Natural killer cell (primary cell): ENCODE results near the gene CCDC63. TPM values are rescaled to one million over a fixed set of nuclear protein-coding genes. Genes with fewer than 3 reads are reported as not detected.

Experiments
- ATAC-seq, 3 donors: fragments of 150-1000 bp in 2 of 3; fragments of 200-7000 bp in 1 of 3; cut with Tn5 transposase; 1 replicate in 1 of 3; 2 replicates in 2 of 3; pipeline ENCODE4 v1.10.0; 2021; ENCODE audit warnings: mild to moderate bottlenecking in 2 of 3, moderate library complexity in 2 of 3
- DNase-seq, 2 donors: peaks; one replicate each; pipeline versions ENCODE4 v3.0.0 to v3.0.0-alpha.2; 2013 to 2021; ENCODE audit warnings: mixed read lengths in 1 of 2
- H3K27ac ChIP-seq: one replicate; pipeline ENCODE4 v1.5.1; 2013; ENCODE audit warnings: mild to moderate bottlenecking, low read length
- H3K27me3 ChIP-seq: one replicate; pipeline ENCODE4 v1.6.1; 2013; ENCODE audit warnings: low read length; ENCODE audit not compliant: control insufficient read depth, insufficient read depth
- H3K36me3 ChIP-seq: one replicate; pipeline ENCODE4 v1.6.1; 2013; ENCODE audit warnings: low read length; ENCODE audit not compliant: control insufficient read depth, insufficient read depth
- H3K4me1 ChIP-seq: one replicate; pipeline ENCODE4 v1.6.1; 2013; ENCODE audit warnings: low read length; ENCODE audit not compliant: control insufficient read depth, insufficient read depth
- H3K4me3 ChIP-seq: one replicate; pipeline ENCODE4 v1.5.1; 2013; ENCODE audit warnings: low read length
- H3K9me3 ChIP-seq: one replicate; pipeline ENCODE4 v1.6.1; 2013; ENCODE audit warnings: low read length; ENCODE audit not compliant: control insufficient read depth, insufficient read depth
- H3K27ac Mint-ChIP-seq, 2 donors: one replicate each; pipeline ENCODE4 v1.8.0; 2022; ENCODE audit warnings: mild to moderate bottlenecking in 2 of 2, mixed read lengths in 2 of 2, moderate library complexity in 1 of 2
- H3K27me3 Mint-ChIP-seq, 2 donors: one replicate each; pipeline ENCODE4 v1.8.0; 2022; ENCODE audit warnings: low read depth in 2 of 2, mixed read lengths in 2 of 2
- H3K36me3 Mint-ChIP-seq: one replicate; pipeline ENCODE4 v1.8.0; 2022; ENCODE audit warnings: mixed read lengths
- H3K4me1 Mint-ChIP-seq, 2 donors: one replicate each; pipeline ENCODE4 v1.8.0; 2022; ENCODE audit warnings: mixed read lengths in 2 of 2
- H3K4me3 Mint-ChIP-seq: one replicate; pipeline ENCODE4 v1.8.0; 2022; ENCODE audit warnings: mild to moderate bottlenecking, moderate library complexity, mixed read lengths
- H3K9me3 Mint-ChIP-seq, 2 donors: one replicate each; pipeline ENCODE4 v1.8.0; 2022; ENCODE audit warnings: mixed read lengths in 2 of 2
- WGBS: methylation state at CpG from one replicate; pipeline ENCODE4 v1.1.7; 2013; ENCODE audit warnings: missing lambda C conversion rate; ENCODE audit not compliant: insufficient coverage; 5-methylcytosine and 5-hydroxymethylcytosine counted together
- intact Hi-C: fragments of 100-400 bp; cut with micrococcal nuclease; formaldehyde crosslinking; loops from one replicate; pipeline ENCODE4 v1.14.2; 2022
- total RNA-seq, 4 donors: library from RNA; stranded (reverse); fragments of 120-200 nt in 1 of 4; gene quantifications; one replicate each; pipeline versions ENCODE4 v1.2.3 to v1.2.4, GENCODE V29; 2013 to 2022
- TF ChIP-seq, protein P1 (sequence below): fragments of 200-600 bp; IDR thresholded peaks from one replicate; pipeline ENCODE4 v1.8.0; 2022; ENCODE audit warnings: antibody characterized with exemption

CCDC63 gene
- total RNA-seq, 3 donors from 2014 or later (not counting 1 experiment from before 2014, with no cell fraction given): not detected

GRCh38 chr12:110848314-110848923 is 1.6 kb downstream of the CCDC63 start:
- Mint-ChIP-seq H3K4me1 (peaks cover 0 to 8% of the 10 kb centered on the region in 2 donors), H3K4me3 (no peak overlapping the region), H3K27me3 (peaks cover 26 to 70% of the 10 kb centered on the region in 2 donors), H3K36me3 (no peaks in the 10 kb centered on the region), H3K27ac (no peak overlapping the region), H3K9me3 (no peaks in the 10 kb centered on the region)
- WGBS: 91% methylated on average over 6 of the region's 6 CpGs
- ATAC-seq (no peak), DNase-seq (no peak)
- Histone ChIP-seq H3K4me3 (no peak overlapping the region), H3K4me1 (peaks cover 8% of the 10 kb centered on the region), H3K27ac (no peak overlapping the region), H3K27me3 (peaks cover 8% of the 10 kb centered on the region), H3K36me3 (no peaks in the 10 kb centered on the region), H3K9me3 (no peaks in the 10 kb centered on the region)
- intact Hi-C loops: no loop called here
- TF ChIP-seq, protein P1, sequence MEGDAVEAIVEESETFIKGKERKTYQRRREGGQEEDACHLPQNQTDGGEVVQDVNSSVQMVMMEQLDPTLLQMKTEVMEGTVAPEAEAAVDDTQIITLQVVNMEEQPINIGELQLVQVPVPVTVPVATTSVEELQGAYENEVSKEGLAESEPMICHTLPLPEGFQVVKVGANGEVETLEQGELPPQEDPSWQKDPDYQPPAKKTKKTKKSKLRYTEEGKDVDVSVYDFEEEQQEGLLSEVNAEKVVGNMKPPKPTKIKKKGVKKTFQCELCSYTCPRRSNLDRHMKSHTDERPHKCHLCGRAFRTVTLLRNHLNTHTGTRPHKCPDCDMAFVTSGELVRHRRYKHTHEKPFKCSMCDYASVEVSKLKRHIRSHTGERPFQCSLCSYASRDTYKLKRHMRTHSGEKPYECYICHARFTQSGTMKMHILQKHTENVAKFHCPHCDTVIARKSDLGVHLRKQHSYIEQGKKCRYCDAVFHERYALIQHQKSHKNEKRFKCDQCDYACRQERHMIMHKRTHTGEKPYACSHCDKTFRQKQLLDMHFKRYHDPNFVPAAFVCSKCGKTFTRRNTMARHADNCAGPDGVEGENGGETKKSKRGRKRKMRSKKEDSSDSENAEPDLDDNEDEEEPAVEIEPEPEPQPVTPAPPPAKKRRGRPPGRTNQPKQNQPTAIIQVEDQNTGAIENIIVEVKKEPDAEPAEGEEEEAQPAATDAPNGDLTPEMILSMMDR: no peak

- H3K4me3 Mint-ChIP-seq: no peak overlapping the region
- H3K36me3 ChIP-seq: no peaks in the 10 kb centered on the region
- intact Hi-C loops: no loop called here
- H3K9me3 Mint-ChIP-seq: no peaks in the 10 kb centered on the region
- TF ChIP-seq, protein P1: no peak
- H3K27me3 Mint-ChIP-seq: peaks cover 26 to 68% of the 10 kb centered on the region in 2 donors
- ATAC-seq (no peak), DNase-seq (no peak)
- no peaks in the 10 kb centered on the region for H3K36me3 Mint-ChIP-seq
- 90% methylated on average over 2 of the region's 4 CpGs for WGBS
- H3K4me3 ChIP-seq: no peak overlapping the region
- peaks cover 0 to 8% of the 10 kb centered on the region in 2 donors for H3K4me1 Mint-ChIP-seq
- H3K27ac ChIP-seq: no peak overlapping the region
- H3K4me1 ChIP-seq: peaks cover 8% of the 10 kb centered on the region
- no peaks in the 10 kb centered on the region for H3K9me3 ChIP-seq
- H3K27ac Mint-ChIP-seq: no peak overlapping the region
- peaks cover 8% of the 10 kb centered on the region for H3K27me3 ChIP-seq
These were observed 2.4 kb downstream of the CCDC63 start for GRCh38 chr12:110849221-110849620.

GRCh38 chr12:110849748-110850403 is 3.1 kb downstream of the CCDC63 start:
- ATAC-seq (no peak), DNase-seq (no peak)
- no peaks in the 10 kb centered on the region for H3K36me3 ChIP-seq
- TF ChIP-seq, protein P1: no peak
- H3K9me3 ChIP-seq: no peaks in the 10 kb centered on the region
- H3K27me3 ChIP-seq: peaks cover 8% of the 10 kb centered on the region
- no peak overlapping the region for H3K27ac ChIP-seq
- 94% methylated on average over 5 of the region's 5 CpGs for WGBS
- intact Hi-C loops: no loop called here
- Mint-ChIP-seq H3K36me3 (no peaks in the 10 kb centered on the region), H3K27me3 (peaks cover 21 to 61% of the 10 kb centered on the region in 2 donors), H3K9me3 (no peaks in the 10 kb centered on the region), H3K4me3 (no peak overlapping the region), H3K27ac (no peak overlapping the region), H3K4me1 (peaks cover 0 to 8% of the 10 kb centered on the region in 2 donors)
- H3K4me1 ChIP-seq: peaks cover 8% of the 10 kb centered on the region
- H3K4me3 ChIP-seq: no peak overlapping the region
